Activated CD8-positive, alpha-beta memory T cell treated with anti-CD3 and anti-CD28 coated beads, Interleukin-2, amount 10 ng/mL, durations not matched to agents 7 days and 5 days (primary cell): ENCODE measurements around the gene MTO1. TPM values are rescaled to one million over a fixed set of nuclear protein-coding genes. Genes with fewer than 3 reads are reported as not detected.
"Not testable (repeated sequence)": the region's sequence is repeated elsewhere in the genome, so short reads cannot be mapped to it uniquely, and the experiment has no call there.

ENCODE experiments used
- ATAC-seq: fragments of 150-1000 bp; cut with Tn5 transposase; one replicate; pipeline ENCODE4 v1.10.0; 2021; ENCODE audit warnings: moderate library complexity
- CTCF ChIA-PET: fragments of 350-600 bp; sonication (Branson Sonifier 250); formaldehyde crosslinking; loops from one replicate; lab custom pipeline; 2021; ENCODE audit warnings: antibody characterized with exemption; lab: Charles Lee
- DNase-seq: peaks from one replicate; pipeline ENCODE4 v3.0.0-alpha.2; 2020
- H3K27ac Mint-ChIP-seq: one replicate; pipeline ENCODE4 v1.8.0; 2021; ENCODE audit warnings: mild to moderate bottlenecking, mixed read lengths
- H3K27me3 Mint-ChIP-seq: one replicate; pipeline ENCODE4 v1.8.0; 2021; ENCODE audit warnings: mixed read lengths
- H3K36me3 Mint-ChIP-seq: one replicate; pipeline ENCODE4 v1.8.0; 2021; ENCODE audit warnings: mild to moderate bottlenecking, mixed read lengths
- H3K4me1 Mint-ChIP-seq: one replicate; pipeline ENCODE4 v1.8.0; 2021; ENCODE audit warnings: mixed read lengths
- H3K4me3 Mint-ChIP-seq: one replicate; pipeline ENCODE4 v1.8.0; 2021; ENCODE audit warnings: mild to moderate bottlenecking, moderate library complexity, mixed read lengths
- H3K9me3 Mint-ChIP-seq: one replicate; pipeline ENCODE4 v1.8.0; 2022; ENCODE audit warnings: low read depth, mixed read lengths
- total RNA-seq, 2 experiments: library from RNA; stranded (reverse); gene quantifications; one replicate each; pipeline ENCODE4 v1.2.3, GENCODE V29; 2021

Gene MTO1
- total RNA-seq, 2 experiments from 2014 or later, result 65.8 to 66.6 TPM

GRCh38 chr6:73471686-73472290 lies 10.3 kb downstream of the MTO1 start:
- Mint-ChIP-seq H3K27ac (peak overlapping the region; percentile 97), H3K27me3 (no peaks in the 10 kb centered on the region), H3K4me1 (peaks cover 24% of the 10 kb centered on the region), H3K36me3 (peaks cover 58% of the 10 kb centered on the region), H3K4me3 (peak overlapping the region; percentile 72), H3K9me3 (no peaks in the 10 kb centered on the region)
- DNase-seq (no peak), ATAC-seq (peak; percentile 52)
- CTCF ChIA-PET, result interaction anchor here (1.2 to 3.0 kb wide), 5 partner anchors 10 to 50 kb away, joined by 3 to 20 read pairs (median 4); partner anchors contain the start of genes CGAS and MTO1

GRCh38 chr6:73476723-73477122 lies 15.2 kb downstream of the MTO1 start:
- Mint-ChIP-seq H3K36me3 (peaks cover 57% of the 10 kb centered on the region), H3K4me3 (no peak overlapping the region), H3K27ac (no peak overlapping the region), H3K27me3 (no peaks in the 10 kb centered on the region), H3K9me3 (no peaks in the 10 kb centered on the region), H3K4me1 (peaks cover 20% of the 10 kb centered on the region)
- ATAC-seq, result no peak
- no peak for DNase-seq
- CTCF ChIA-PET, result interaction anchor here (0.6 kb wide), 1 partner anchor 12 kb away, joined by 3 read pairs; no protein-coding TSS in a partner anchor

- CTCF ChIA-PET, result no interaction called here
- Mint-ChIP-seq H3K9me3 (no peaks in the 10 kb centered on the region), H3K36me3 (peaks cover 58% of the 10 kb centered on the region)
These were observed 15.9 kb downstream of the MTO1 start for GRCh38 chr6:73477407-73477806.

GRCh38 chr6:73481969-73482368 lies 20.4 kb downstream of the MTO1 start:
- H3K9me3 Mint-ChIP-seq, result no peaks in the 10 kb centered on the region
- H3K36me3 Mint-ChIP-seq, result peaks cover 65% of the 10 kb centered on the region
- ATAC-seq (no peak), DNase-seq (no peak)
- CTCF ChIA-PET, result interaction anchor here (0.7 kb wide), 1 partner anchor 10 kb away, joined by 3 read pairs; no protein-coding TSS in a partner anchor
- H3K27me3 Mint-ChIP-seq, result no peaks in the 10 kb centered on the region
- H3K27ac Mint-ChIP-seq, result no peak overlapping the region
- H3K4me1 Mint-ChIP-seq, result peaks cover 15% of the 10 kb centered on the region
- H3K4me3 Mint-ChIP-seq, result no peak overlapping the region

More at GRCh38 chr6:73477407-73477806, 15.9 kb downstream of the MTO1 start:
- ATAC-seq (no peak), DNase-seq (no peak)
- no peak overlapping the region for H3K27ac Mint-ChIP-seq
- peaks cover 14% of the 10 kb centered on the region for H3K4me1 Mint-ChIP-seq
- H3K27me3 Mint-ChIP-seq, result no peaks in the 10 kb centered on the region
- no peak overlapping the region for H3K4me3 Mint-ChIP-seq

- Mint-ChIP-seq H3K9me3 (no peaks in the 10 kb centered on the region), H3K27me3 (no peaks in the 10 kb centered on the region), H3K27ac (peak overlapping the region; percentile 19), H3K36me3 (peaks cover 76% of the 10 kb centered on the region), H3K4me3 (no peak overlapping the region), H3K4me1 (peaks cover 12% of the 10 kb centered on the region)
- DNase-seq, result no peak
- no peak for ATAC-seq
- CTCF ChIA-PET, result no interaction called here
These were observed 22.9 kb downstream of the MTO1 start for GRCh38 chr6:73484438-73484837.

- Mint-ChIP-seq H3K4me1 (peaks cover 7% of the 10 kb centered on the region), H3K9me3 (no peaks in the 10 kb centered on the region), H3K27ac (no peak overlapping the region), H3K4me3 (no peak overlapping the region), H3K36me3 (peaks cover 71% of the 10 kb centered on the region), H3K27me3 (no peaks in the 10 kb centered on the region)
- CTCF ChIA-PET, result interaction anchor here (1.5 kb wide), 1 partner anchor 27 kb away, joined by 3 read pairs; no protein-coding TSS in a partner anchor
- ATAC-seq, result no peak
- no peak for DNase-seq
These were observed 25.9 kb downstream of the MTO1 start for GRCh38 chr6:73487473-73487872.

- CTCF ChIA-PET, result no interaction called here
These were observed 29.8 kb downstream of the MTO1 start for GRCh38 chr6:73491377-73491776.

GRCh38 chr6:73497915-73498314 lies 36.4 kb downstream of the MTO1 start:
- ATAC-seq, result no peak
- no peak overlapping the region for H3K27ac Mint-ChIP-seq

More at GRCh38 chr6:73491377-73491776, 29.8 kb downstream of the MTO1 start:
- Mint-ChIP-seq H3K4me3 (no peak overlapping the region), H3K4me1 (peaks cover 2% of the 10 kb centered on the region), H3K9me3 (no peaks in the 10 kb centered on the region), H3K27ac (no peak overlapping the region), H3K36me3 (peaks cover 61% of the 10 kb centered on the region), H3K27me3 (no peaks in the 10 kb centered on the region)
- ATAC-seq (no peak), DNase-seq (no peak)

GRCh38 chr6:73503027-73503772 lies 41.7 kb downstream of the MTO1 start:
- Mint-ChIP-seq H3K27me3 (no peaks in the 10 kb centered on the region), H3K27ac (peak overlapping the region; percentile 63), H3K4me1 (peaks cover 6% of the 10 kb centered on the region)

More at GRCh38 chr6:73497915-73498314, 36.4 kb downstream of the MTO1 start:
- no peaks in the 10 kb centered on the region for H3K27me3 Mint-ChIP-seq
- CTCF ChIA-PET, result interaction anchor here (0.9 to 2.1 kb wide), 3 partner anchors 9 to 113 kb away, joined by 3 to 4 read pairs (median 4); no protein-coding TSS in a partner anchor
- H3K4me1 Mint-ChIP-seq, result peaks cover 2% of the 10 kb centered on the region
- H3K9me3 Mint-ChIP-seq, result no peaks in the 10 kb centered on the region
- DNase-seq, result no peak
- no peak overlapping the region for H3K4me3 Mint-ChIP-seq
- H3K36me3 Mint-ChIP-seq, result peaks cover 46% of the 10 kb centered on the region

GRCh38 chr6:73504160-73504559 lies 42.6 kb downstream of the MTO1 start:
- no peak overlapping the region for H3K27ac Mint-ChIP-seq
- CTCF ChIA-PET, result interaction anchor here (1.9 to 2.0 kb wide), 3 partner anchors 9 to 107 kb away, joined by 5 read pairs; partner anchors contain the start of gene EEF1A1

More at GRCh38 chr6:73503027-73503772, 41.7 kb downstream of the MTO1 start:
- Mint-ChIP-seq H3K36me3 (peaks cover 45% of the 10 kb centered on the region), H3K4me3 (no peak overlapping the region), H3K9me3 (no peaks in the 10 kb centered on the region)
- CTCF ChIA-PET, result interaction anchor here (0.9 to 2.0 kb wide), 5 partner anchors 10 to 149 kb away, joined by 3 to 6 read pairs (median 5); partner anchors contain the start of gene EEF1A1
- DNase-seq (no peak), ATAC-seq (no peak)

GRCh38 chr6:73505142-73505541 lies 43.6 kb downstream of the MTO1 start:
- peaks cover 34% of the 10 kb centered on the region for H3K36me3 Mint-ChIP-seq
- no peaks in the 10 kb centered on the region for H3K9me3 Mint-ChIP-seq
- CTCF ChIA-PET, result interaction anchor here (1.9 kb wide), 1 partner anchor 8 kb away, joined by 5 read pairs; no protein-coding TSS in a partner anchor

More at GRCh38 chr6:73504160-73504559, 42.6 kb downstream of the MTO1 start:
- ATAC-seq, result no peak
- Mint-ChIP-seq H3K36me3 (peaks cover 38% of the 10 kb centered on the region), H3K9me3 (no peaks in the 10 kb centered on the region), H3K4me3 (no peak overlapping the region), H3K27me3 (no peaks in the 10 kb centered on the region), H3K4me1 (peaks cover 6% of the 10 kb centered on the region)
- no peak for DNase-seq

GRCh38 chr6:73505705-73506104 lies 44.2 kb downstream of the MTO1 start:
- H3K9me3 Mint-ChIP-seq, CTCF ChIA-PET, H3K27ac Mint-ChIP-seq, DNase-seq, H3K4me1 Mint-ChIP-seq, H3K4me3 Mint-ChIP-seq, ATAC-seq, H3K27me3 Mint-ChIP-seq: not testable (repeated sequence)
- peaks cover 32% of the 10 kb centered on the region for H3K36me3 Mint-ChIP-seq

More at GRCh38 chr6:73505142-73505541, 43.6 kb downstream of the MTO1 start:
- no peak overlapping the region for H3K4me3 Mint-ChIP-seq
- no peaks in the 10 kb centered on the region for H3K27me3 Mint-ChIP-seq
- no peak overlapping the region for H3K27ac Mint-ChIP-seq
- DNase-seq (no peak), ATAC-seq (no peak)
- peaks cover 6% of the 10 kb centered on the region for H3K4me1 Mint-ChIP-seq

- no peaks in the 10 kb centered on the region for H3K27me3 Mint-ChIP-seq
- ATAC-seq, result no peak
- DNase-seq, result no peak
- no peaks in the 10 kb centered on the region for H3K9me3 Mint-ChIP-seq
- H3K4me1 Mint-ChIP-seq, result peaks cover 6% of the 10 kb centered on the region
- peaks cover 30% of the 10 kb centered on the region for H3K36me3 Mint-ChIP-seq
- no peak overlapping the region for H3K4me3 Mint-ChIP-seq
- CTCF ChIA-PET, result no interaction called here
- H3K27ac Mint-ChIP-seq, result no peak overlapping the region
These were observed 44.7 kb downstream of the MTO1 start for GRCh38 chr6:73506246-73506645.
